Measurements from ENCODE around the gene POFUT2.

Gene POFUT2

DNA sequence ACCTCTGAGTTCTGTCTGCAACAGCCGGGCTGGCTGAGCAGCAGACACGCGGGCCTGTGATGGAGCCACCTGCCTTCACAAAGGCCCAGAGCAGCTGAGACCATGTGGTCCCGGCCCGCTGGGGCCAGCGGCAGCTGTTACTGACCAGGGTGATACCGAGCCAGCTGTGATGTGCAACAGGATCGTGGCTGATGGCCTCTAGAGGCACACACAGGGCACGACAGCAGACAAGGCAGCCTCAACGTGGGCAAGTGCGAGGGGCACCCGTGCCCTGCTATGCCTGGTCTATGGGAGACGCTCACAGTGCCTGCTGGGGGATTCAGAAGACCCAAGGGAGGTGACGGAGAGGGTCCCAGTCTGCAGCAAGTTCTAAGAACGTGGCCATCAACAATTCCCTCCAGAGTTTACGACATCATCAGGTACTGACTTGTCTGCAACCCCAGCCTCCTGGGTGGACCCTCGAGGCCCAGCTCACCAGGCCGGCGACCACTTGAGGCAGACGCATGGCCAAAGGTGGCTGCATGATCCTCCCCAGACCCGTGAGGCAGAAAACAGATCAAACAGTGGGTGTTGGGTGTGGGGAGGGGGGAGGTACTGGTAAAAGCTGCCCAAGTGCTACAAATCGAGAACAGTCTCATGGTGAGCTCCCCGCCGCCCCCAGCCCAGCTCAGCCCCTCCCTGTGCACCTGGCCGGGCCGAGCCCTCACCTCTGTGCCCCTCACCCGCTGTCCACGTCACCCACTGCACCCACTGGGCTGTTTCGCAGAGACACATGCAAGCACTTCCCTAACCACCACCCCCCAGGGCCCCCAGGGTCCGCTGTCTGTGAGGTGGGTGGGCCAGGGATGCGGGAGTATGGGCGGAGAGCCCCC lies 6.0 kb downstream of the POFUT2 start:
- DNase-seq, result no peak

DNA sequence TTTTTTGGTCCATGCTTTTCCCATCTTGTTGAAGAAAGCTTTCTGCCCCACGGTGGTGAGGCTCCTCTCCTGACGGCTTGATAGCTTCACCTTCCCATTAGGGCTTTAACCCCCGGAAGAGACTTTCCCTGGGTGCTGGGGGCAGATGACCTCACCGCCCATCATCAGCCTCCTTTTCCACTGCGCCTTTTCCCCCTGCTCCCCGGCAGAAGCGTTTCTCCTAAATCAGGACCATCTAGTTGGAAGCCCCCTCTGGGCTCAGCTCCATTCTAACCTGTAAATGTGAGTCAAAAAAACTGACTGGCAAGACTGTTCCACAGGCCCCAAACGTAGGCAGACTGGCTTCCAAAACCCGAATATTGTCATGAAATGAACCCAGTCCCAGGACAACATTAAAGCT lies 6.7 kb downstream of the POFUT2 start:
- DNase-seq, result no peak

DNA sequence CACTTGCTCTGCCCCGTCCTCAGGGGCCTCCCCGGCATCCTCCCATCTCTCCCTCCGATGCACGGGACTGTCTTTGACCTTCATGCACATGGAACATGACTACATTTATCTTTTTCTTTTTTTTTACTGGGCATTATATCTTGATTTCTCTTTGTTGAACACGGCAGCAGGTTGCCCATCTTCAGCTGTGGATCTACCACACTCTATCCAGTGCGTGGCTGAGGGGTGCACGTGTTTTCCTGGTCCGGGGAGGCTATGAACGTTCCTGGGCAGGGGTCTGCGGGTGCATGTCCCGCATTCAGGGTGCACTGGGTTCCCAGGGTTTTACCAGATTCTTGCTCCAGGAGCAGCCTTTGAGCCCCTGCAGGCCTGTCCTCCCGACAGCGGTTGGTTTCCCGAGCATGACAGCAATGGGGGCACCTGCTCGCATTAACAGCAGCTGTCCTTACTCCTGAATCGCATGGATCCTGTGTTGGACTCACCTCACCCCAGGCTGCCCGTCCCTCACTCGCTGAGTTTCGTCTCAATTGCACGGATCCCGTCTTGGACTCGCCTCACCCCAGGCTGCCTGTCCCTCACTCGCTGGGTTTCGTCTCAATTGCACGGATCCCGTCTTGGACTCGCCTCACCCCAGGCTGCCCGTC lies 7.4 kb downstream of the POFUT2 start:
- no peak for DNase-seq

DNA sequence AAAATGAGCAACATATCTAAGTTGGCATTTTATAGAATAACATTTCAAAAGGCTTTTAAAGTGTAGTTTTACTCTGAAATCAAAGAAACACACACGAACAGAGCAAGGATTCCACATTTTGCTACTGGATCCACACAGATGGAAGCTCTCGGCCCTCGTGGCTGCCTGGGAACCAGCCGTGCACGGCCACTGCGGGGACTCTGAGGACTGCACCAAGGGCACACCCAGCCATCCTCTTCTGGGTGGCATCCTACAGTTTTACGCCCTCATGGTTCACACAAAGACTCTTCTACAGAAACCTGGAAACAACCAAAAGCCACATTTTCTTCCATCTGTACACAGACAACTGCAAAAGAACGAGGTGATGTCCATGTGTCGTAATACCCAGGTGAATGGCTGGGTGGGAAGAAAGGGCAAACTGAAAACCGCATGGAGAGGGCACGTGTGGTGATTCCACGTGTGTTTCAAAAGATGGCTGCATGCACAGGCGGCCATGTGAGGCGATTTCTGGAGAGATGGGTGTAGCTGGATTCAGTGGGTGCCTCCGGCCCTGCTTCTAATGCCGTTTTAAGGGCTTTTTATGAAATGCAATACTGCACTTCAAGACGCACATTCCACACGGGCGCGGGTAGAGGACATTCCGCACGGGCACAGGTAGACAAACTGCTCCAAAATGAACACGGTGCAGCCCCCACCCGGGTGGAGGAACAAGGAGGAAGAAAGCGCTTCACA lies 8.1 kb downstream of the POFUT2 start:
- DNase-seq, result no peak

DNA sequence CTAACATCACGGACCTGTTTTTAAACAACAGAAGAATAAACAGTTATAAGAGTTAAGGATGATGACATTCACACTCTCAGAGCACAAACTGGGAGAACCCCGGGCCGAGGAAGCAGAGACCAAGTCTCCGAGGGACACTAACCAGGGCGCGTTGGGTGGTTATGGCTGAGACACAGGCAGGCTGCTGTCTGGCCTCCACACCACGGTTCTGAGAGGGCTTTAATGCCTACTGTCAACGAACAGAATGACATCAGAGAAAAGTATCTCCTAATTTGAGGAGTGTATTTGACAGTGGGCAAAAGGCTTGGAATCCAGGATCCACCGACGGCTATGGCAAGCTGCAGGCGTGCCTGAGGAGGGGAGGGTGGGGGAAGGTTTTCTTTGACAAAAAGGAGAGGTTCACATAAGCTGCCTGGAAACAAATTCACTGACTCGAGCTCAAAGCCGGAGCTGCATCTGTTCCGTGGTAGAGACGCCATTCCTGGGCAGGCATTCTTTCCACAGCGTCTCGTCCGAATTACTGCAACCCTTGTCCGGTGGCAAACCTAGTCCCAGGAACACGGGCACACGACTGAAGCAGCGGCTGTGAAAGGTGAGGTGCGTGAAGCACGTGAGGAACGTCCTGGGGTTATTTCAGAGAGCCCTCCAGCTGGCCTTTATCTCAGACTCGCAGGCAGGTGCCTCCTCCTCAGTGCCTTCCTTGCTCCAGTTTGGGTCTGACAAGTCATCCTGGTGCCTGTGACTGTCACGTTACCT lies 9.4 kb downstream of the POFUT2 start:
- no peak for DNase-seq

DNA sequence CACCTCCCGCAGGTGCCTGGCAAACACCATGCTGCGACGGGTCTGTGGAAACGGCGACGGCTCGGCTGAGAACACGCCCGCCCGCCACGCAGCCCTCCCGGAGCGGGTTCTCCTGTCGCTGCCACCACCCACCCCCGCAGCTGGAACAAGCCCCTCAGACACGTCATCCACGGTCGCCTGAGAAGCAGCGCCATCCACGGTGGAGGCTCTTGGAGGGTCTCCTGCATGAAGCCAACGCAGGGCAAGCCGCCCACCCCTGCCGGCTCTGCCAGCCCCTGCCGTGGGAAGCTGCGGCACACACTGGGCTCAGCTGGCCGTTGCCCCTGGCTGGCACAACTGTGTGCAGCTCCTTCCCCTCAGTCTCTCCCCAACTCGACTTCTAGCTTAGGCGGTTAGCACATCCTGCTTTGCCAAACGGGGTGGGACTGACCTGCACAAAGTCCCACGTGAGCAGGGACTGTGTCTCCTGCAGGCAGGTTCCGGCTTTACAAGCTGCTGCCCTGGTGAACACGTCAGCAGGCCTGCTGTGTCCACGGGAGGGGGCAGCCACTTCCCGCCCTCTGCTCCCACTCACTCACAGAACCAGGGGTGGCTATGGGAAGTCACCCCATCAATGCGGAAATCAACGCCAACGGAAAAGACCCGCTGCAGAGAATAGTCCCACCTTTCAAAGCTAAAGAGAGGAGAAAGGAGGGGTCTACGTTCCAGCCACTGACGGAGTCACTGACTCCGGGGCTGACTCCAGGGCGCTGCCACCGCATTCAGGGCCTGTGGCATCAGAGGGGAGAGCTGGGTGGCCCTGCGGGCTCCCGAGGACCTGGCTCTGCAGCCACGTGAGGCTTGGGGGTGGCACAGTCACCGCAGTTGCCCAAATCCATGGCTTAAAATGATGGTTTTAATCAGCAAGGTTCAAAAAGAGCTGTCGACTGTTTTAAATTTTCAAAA lies 10.3 kb downstream of the POFUT2 start:
- DNase-seq, result no peak

DNA sequence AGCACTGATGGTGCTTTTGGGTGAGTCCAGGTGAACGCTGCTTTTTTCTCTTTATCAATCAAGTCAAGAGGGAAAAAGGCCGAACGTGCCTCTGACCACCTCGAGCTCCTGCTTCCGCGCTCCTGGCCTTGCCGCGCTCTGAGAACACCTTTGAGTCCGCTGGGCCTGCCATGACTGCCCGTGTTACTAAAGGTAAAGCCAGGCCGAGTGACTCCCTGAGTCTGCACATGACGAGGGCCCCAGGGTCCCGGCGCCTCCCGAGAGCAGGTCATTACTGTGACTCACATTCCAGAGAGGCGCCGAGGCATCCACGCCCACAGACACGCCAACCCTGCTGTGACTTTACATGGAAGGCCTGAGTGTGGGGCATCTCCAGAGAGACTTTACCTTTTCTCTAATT lies 11.1 kb downstream of the POFUT2 start:
- DNase-seq, result no peak

DNA sequence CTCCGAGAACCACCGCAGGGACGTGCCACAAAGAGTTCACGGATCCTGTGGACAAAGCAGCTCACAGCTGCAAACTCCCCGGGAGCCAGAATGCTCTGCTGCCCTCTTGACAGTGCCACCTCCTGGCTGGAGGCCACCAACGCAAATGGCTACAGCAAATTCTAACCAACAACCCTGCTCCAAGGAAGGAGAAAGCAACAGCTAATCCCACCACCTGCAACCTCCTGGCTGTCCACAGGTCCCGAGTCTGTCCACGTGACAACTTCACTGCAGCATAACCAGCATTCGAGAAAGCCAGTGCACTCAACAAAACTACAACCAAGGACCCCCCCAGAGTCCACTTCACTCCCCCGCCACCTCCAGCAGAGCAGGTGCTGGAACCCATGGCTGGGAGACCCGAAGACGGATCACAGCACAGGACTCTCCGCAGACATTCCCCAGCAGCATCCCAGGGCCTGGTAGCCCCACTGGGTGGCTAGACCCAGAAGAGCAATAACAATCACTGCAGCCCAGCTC lies 17.3 kb downstream of the POFUT2 start:
- no peak for DNase-seq

DNA sequence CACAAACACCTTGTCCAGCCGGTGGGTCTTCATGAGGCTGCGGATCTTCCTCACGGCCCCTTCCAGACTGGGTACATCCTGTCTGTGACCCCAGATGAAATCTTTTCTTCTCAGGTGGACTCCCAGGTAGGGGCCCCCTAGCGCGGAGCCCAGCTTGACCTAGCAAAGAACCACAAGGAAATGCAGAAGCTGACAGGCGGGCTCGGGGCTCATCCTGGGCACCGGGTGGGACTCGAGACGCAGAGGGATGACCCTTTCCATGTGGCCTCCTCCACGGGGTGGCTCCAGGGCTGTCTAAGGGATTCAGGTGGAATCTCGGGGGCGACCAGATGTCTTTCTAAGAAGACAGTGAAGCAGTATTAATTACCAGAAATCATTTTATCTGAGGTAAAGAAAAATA lies 17.8 kb downstream of the POFUT2 start:
- no peak for DNase-seq

DNA sequence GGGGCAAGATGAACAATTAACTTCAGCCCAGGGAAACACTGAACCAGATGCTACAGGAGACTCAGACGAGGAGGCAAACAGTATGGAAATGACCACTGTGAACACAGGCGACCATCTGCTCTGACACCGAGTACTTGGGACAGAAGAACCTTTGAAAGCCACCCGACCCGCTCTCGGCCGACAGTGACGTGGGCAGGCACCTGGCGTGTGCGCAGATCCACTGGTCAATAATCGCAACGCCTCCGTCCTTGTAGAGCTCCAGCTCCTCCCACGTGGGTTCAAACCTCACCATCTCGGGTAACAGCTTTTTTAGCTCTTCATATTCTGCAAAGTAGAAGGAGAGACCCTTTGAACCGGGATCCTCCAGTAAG lies 20.3 kb downstream of the POFUT2 start:
- DNase-seq, result no peak

DNA sequence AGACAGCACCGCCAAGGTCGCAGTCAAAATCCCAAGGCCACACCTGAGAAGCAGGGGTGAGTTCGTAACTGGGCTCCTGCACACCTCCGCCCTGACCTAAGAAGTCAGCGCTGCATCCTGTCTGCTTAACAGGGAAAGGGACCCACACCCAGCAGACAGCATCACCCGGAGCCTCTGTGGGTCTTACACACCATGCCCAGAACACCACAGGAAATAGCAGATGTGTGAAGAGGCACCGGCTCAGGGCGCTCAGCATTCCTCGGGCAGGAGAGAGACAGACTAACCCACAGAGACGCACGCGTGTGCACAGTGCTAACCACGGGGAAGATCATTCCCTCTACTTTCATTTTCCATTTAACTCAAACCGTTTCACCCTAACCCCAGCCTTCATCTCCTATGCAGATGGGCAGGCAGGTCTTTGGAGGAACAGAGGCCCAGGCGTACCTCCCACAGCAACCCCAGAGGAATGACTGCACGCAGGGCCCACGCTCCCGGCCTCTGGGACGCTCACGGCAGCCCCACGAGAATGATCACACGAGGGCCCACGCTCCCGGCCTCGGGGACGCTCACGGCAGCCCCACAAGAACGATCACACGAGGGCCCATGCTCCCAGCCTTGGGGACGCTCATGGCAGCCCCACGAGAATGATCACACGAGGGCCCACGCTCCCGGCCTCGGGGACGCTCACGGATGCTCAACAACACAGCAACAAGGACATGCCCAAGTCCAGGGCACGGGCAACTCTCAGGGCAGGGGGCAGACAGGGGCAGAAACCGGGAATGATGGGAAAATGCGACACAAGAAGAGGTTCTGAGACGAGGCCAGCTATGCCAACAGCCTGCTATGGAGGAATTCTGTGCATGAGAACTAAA lies 20.9 kb downstream of the POFUT2 start:
- DNase-seq, result no peak

DNA sequence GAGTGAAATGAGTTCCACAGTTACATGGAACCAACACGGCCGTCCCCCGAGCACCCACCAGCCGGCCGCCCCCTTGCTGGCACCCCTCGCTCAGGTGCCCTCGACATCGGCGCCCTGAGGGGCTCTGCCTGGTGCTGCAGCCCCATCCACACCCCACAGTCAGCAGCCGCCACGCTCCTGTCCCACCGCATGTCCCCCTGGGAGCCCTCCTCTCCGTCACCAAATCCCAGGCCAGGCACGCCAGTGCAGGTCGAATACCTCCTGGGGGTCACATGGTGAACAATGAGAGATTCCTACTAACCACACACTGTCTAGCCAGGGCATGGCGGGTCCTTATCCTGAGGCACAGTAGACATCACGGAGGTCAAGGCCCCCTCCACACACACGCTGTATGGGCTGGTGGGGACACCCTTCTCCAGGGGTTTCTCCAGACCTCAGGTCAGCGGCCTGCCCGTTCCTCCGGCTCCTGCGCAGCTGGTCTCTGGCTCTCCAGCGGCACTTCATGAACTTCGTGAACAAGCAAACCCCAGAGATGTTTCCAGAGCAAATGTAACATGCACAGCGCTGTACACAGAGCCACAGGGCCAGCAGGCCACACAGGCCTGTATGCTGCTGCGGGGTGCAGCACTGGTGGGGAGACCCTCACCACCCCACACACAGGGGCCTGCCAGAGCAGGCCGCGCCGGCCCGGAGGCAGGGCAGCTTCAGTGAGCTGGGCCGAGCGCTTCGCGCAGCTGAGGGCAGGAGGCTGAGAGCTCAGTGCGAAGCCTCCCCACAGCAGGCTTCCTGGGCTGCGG lies 21.8 kb downstream of the POFUT2 start:
- DNase-seq, result no peak

DNA sequence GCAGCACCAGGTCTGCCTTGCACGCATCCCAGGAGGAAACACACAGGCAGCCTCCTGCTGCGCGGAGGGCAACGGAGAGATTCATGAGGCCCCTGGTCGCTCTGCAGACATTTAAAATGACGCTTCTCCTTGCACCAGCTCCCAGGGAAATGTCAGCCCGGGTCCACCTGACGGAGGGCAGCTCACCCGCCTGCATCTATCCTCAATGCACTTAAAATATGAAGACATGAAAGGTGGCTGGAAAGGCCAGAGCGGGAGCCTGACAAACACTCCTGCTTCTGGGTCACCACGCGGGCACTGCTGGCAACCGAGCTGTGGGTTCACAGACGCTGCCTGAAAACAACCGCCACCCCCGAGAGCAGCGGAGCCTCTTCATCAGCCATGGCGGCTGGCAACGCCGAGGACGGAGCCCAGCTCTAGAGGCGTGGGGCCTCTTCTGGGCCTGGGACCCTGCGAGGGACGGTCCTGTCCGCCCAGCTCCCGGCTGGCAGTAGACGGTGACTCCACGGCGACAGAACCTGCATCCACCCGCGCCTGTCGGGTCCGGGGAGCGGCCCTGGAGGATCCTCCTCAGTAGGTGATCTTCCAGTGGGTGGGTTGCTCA lies 22.7 kb downstream of the POFUT2 start:
- no peak for DNase-seq

DNA sequence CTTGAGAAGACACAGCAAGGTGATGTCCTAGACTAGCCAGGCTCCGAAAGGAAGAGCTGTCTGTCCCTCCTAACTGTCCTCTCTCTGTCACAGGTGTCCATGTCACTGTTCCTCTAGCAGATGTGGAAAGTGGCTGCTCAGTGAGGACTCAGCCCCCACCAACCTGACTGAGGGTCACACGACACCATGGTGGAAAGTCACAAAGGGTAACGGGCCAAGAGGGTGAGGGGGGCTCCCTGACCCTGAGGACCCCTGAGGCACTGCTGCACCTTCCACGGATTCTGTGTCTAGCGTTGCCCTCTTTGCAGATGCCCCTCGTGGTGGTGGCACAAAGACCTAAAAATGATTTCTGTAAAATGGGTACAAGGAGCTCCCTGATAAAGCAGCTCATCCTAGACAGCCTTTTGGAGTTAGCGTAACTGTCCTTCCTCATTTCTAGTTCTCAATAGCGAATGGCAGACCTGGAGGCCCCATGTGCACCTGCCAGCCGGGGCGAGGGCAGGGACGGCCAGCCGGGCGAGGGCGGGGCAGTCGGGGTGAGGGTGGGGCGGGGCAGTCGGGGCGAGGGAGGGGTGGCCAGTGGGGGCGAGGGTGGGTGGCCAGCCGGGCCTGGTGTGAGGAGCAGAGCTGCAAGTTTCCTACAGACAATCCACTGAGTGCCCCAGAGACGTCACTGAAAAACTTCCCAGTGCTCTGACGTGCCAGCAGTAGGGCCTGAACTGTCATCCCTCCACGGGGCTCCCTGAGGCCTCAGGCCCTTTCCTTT lies 23.4 kb downstream of the POFUT2 start:
- no peak for DNase-seq

DNA sequence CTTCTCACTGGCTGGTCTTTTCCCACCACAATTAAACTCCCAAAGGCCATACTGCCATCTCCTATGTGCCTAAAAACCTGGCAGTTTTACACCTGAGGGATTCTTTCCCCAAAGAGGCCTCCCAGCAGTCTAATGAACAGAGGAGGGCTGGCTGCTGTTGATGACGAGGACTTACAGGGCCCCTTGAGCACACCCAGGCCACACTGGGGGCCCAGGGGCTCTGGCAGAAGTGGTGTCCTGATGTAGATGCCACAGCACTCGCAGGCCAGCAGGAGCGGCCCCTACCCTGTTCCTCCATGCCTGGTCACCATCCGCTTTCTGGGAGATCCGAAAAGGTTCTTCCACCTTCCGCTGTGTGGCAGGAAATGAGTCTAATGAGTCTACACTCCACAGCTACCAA lies 24.2 kb downstream of the POFUT2 start:
- DNase-seq, result no peak

DNA sequence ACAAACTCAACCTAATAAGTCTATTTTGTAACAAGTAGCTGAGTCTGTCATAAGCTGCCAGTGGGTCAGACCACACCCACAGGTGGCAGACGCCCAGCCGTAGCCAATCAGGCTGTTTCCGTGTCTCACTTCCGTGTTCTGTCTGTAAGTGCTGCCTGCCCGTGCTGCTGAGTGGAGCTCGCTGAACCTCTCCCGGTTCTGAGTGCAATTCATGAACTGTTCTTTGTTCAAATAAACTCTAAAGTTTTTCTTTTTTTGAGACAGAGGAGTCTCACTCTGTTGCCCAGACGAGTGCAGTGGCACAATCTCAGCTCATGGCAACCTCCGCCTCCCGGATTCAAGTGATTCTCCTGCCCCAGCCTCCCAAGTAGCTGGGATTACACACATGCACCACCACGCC lies 25.1 kb downstream of the POFUT2 start:
- no peak for DNase-seq

DNA sequence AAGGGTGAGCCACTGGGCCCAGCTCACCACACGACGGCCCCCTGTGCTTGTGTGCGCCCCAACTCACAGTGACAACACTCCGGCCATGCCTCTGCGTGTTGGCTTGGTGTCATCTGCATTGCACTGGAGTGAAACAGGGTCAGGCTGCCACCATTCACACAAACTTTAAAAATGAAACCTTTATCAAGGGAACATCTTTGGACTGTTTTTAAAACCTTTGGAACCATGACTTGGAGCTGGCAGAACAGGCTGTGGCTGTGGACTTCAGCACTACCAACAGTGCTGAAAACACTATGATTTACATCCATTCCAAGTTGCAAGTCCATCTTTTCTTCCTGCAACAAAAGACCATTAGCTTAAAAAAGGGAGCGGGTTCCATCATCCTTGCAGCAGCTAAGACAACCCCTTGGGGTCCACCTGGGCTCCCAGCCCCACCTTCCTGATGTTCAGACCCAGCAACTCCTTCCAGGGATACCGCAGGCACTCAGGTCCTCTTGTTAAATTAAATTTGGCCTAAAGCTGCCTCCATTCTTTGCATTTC lies 25.6 kb downstream of the POFUT2 start:
- DNase-seq, result no peak

DNA sequence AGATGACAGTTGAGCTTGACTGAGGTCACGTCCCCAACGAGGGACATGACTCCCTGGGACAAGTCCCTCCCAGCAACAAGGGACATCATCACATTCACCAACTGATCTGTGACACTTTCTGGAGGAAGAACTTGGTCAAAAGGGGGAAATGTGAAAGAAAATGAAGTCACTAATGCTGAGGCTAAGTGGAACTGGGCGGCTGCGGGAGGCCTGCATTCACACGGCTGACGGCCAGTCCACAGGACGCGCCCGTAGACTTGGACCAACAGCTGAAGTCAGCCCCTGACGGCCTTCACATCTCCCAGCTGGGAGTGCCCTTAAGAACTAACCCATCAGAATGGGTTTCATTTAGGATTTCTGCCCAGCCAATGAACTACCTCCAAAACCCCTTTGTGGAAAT lies 26.6 kb downstream of the POFUT2 start:
- DNase-seq, result no peak

Measured in NCI-H187 (cell line).